CD4-positive, alpha-beta memory T cell (primary cell): ENCODE results near the gene MSTO1. TPM values are rescaled to one million over a fixed set of nuclear protein-coding genes. Genes with fewer than 3 reads are reported as not detected.
"Not testable (repeated sequence)": the region's sequence is repeated elsewhere in the genome, so short reads cannot be mapped to it uniquely, and the experiment has no call there.

Experiments used
- CTCF ChIA-PET: fragments of 350-600 bp; sonication (Branson Sonifier 250); formaldehyde crosslinking; loops from one replicate; lab custom pipeline; 2021; ENCODE audit warnings: inconsistent platforms; ENCODE audit not compliant: partially characterized antibody; lab: Charles Lee
- POLR2A ChIA-PET: fragments of 350-600 bp; sonication (Branson Sonifier 250); formaldehyde crosslinking; loops from one replicate; lab custom pipeline; 2021; ENCODE audit not compliant: partially characterized antibody; lab: Charles Lee
- DNase-seq, 5 donors: peaks; one replicate each; pipeline versions ENCODE4 v3.0.0 to v3.0.0-alpha.2; 2020 to 2022; ENCODE audit warnings: mixed read lengths in 1 of 5
- H3K27ac ChIP-seq: one replicate; pipeline ENCODE4 v1.7.0; 2013; ENCODE audit warnings: low read depth, low read length
- H3K27me3 ChIP-seq: 2 replicates; pipeline ENCODE4 v1.7.0; 2013; ENCODE audit warnings: mild to moderate bottlenecking, low read length, moderate library complexity; ENCODE audit not compliant: insufficient read depth
- H3K36me3 ChIP-seq: 2 replicates; pipeline ENCODE4 v1.7.0; 2013; ENCODE audit warnings: mild to moderate bottlenecking, low read length, moderate library complexity; ENCODE audit not compliant: insufficient read depth
- H3K4me1 ChIP-seq: 2 replicates; pipeline ENCODE4 v1.7.0; 2013; ENCODE audit warnings: mild to moderate bottlenecking, low read length, moderate library complexity; ENCODE audit not compliant: insufficient read depth
- H3K4me3 ChIP-seq, 2 donors: one replicate each; pipeline ENCODE4 v1.7.0; 2013; ENCODE audit warnings: low read length in 2 of 2, mild to moderate bottlenecking in 1 of 2
- H3K9me3 ChIP-seq, 2 donors: one replicate each; pipeline ENCODE4 v1.7.0; 2013; ENCODE audit warnings: low read length in 2 of 2, control low read depth in 1 of 2; ENCODE audit not compliant: control insufficient read depth in 1 of 2
- H3K27ac Mint-ChIP-seq, 7 donors: one replicate each; pipeline ENCODE4 v1.8.0; 2020 to 2021; ENCODE audit warnings: mixed read lengths in 7 of 7, mild to moderate bottlenecking in 6 of 7, inconsistent platforms in 3 of 7, moderate library complexity in 3 of 7
- H3K27me3 Mint-ChIP-seq, 2 donors: one replicate each; pipeline ENCODE4 v1.8.0; 2020 to 2021; ENCODE audit warnings: mixed read lengths in 2 of 2
- H3K36me3 Mint-ChIP-seq, 2 donors: one replicate each; pipeline ENCODE4 v1.8.0; 2020 to 2021; ENCODE audit warnings: mixed read lengths in 2 of 2, inconsistent platforms in 1 of 2, mild to moderate bottlenecking in 1 of 2
- H3K4me1 Mint-ChIP-seq, 4 donors: one replicate each; pipeline ENCODE4 v1.8.0; 2020 to 2021; ENCODE audit warnings: mixed read lengths in 4 of 4, mild to moderate bottlenecking in 1 of 4
- H3K4me3 Mint-ChIP-seq, 8 donors: one replicate each; pipeline ENCODE4 v1.8.0; 2020 to 2021; ENCODE audit warnings: mixed read lengths in 8 of 8, mild to moderate bottlenecking in 7 of 8, moderate library complexity in 6 of 8, inconsistent platforms in 3 of 8
- H3K9me3 Mint-ChIP-seq, 8 donors: one replicate each; pipeline ENCODE4 v1.8.0; 2020 to 2021; ENCODE audit warnings: mixed read lengths in 8 of 8, mild to moderate bottlenecking in 5 of 8, inconsistent platforms in 3 of 8, moderate library complexity in 1 of 8
- intact Hi-C: fragments of 100-400 bp; cut with micrococcal nuclease; formaldehyde crosslinking; loops from one replicate; pipeline ENCODE4 v1.15.1; 2023
- polyA plus RNA-seq, 2 donors: library from polyadenylated mRNA; unstranded; fragments of 300-500 nt; fragmentation: Illumina TruSeq; gene quantifications; one replicate each; pipeline ENCODE4 v1.2.3, GENCODE V29; 2021
- total RNA-seq, 2 experiments: library from RNA; stranded (reverse); gene quantifications; one replicate each; pipeline ENCODE4 v1.2.3, GENCODE V29; 2021

The MSTO1 gene
- total and polyA plus RNA-seq, 4 experiments from 2014 or later = 13.3 to 127 (median 74.6) TPM

DNA sequence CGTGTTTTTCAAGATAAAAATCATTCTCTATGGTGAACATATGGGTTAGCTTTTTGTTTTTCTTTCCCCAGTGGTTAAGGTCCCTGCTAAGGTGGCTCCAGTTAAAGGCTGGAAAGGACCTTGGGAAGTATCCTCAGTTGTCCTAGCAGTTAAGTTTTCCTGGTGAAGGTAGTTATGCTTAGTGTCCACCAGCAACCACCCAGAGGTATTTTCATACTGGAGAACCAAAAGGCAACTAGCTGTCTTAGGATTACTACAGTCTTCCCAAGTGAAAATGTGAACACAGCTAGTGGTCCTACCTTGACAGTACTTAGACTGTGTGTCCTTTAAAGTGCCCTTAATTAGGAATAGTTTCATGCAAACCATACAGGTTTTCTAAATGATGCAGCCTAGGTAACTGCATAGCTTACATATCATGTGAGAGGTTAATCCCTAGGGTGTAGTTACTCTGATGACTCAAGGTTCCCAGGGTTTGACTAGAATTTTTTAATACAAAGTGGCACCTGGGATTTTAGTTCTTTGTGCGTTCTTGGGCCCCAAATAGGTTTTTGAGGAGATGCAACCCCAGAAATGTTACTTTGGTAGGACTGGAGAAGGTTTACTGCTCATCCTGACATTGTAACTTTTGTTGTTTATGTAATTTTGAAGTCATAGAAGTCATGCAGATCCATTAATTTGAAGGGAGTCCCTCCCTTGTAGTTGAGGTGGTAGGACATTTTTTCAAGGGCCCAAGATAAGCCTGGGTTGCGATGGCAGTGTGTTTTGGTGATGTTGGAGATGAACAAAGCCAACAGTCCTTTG, 42.0 kb downstream of the MSTO1 start:
- Histone ChIP-seq H3K27ac (no peak overlapping the region), H3K36me3 (no peaks in the 10 kb centered on the region), H3K9me3 (no peaks in the 10 kb centered on the region), H3K4me1 (no peaks in the 10 kb centered on the region), H3K4me3 (no peak overlapping the region), H3K27me3 (no peaks in the 10 kb centered on the region)
- H3K4me3 Mint-ChIP-seq = no peak overlapping the region
- peaks cover 0 to 2% of the 10 kb centered on the region in 2 donors for H3K27me3 Mint-ChIP-seq
- no peaks in the 10 kb centered on the region for H3K4me1 Mint-ChIP-seq
- DNase-seq = no peak
- POLR2A ChIA-PET = no interaction called here
- intact Hi-C loops = no loop called here
- H3K27ac Mint-ChIP-seq = peak overlapping the region in 1 of 7 donors; percentile 0
- CTCF ChIA-PET = no interaction called here
- H3K36me3 Mint-ChIP-seq = peaks cover 0 to 3% of the 10 kb centered on the region in 2 donors
- no peaks in the 10 kb centered on the region for H3K9me3 Mint-ChIP-seq

- DNase-seq = no peak
- Mint-ChIP-seq H3K27me3 (peaks cover 0 to 2% of the 10 kb centered on the region in 2 donors), H3K36me3 (peaks cover 2 to 3% of the 10 kb centered on the region in 2 donors), H3K27ac (no peak overlapping the region), H3K4me1 (no peaks in the 10 kb centered on the region), H3K4me3 (no peak overlapping the region), H3K9me3 (no peaks in the 10 kb centered on the region)
- ChIA-PET POLR2A (no interaction called here), CTCF (no interaction called here)
- Histone ChIP-seq H3K4me3 (no peak overlapping the region), H3K27ac (no peak overlapping the region), H3K27me3 (no peaks in the 10 kb centered on the region), H3K9me3 (no peaks in the 10 kb centered on the region), H3K4me1 (no peaks in the 10 kb centered on the region), H3K36me3 (no peaks in the 10 kb centered on the region)
- intact Hi-C loops = no loop called here
These were observed 42.9 kb downstream of the MSTO1 start for GRCh38 chr1:155652951-155653350.

DNA sequence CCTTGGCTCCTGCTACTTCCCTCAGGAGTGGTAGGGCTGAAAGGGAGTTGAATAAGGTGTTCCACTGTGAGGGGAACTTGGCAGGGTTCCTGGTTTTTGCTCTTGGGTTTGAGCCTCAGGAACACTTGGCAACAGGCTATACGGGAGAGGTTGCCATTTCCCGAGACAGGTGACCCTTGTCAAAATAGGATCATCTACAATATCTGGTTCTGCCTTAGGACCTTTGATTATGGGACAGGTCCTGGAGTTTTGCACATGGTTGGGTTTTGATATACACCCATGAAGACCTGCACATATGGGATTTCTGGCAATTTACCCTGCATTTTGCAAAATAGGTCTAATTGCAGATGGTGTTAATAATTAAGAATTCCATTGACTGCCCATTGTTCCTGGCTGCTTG, 47.4 kb downstream of the MSTO1 start:
- no peak overlapping the region for H3K27ac Mint-ChIP-seq
- H3K36me3 Mint-ChIP-seq = peaks cover 40% of the 10 kb centered on the region in 2 donors
- H3K9me3 Mint-ChIP-seq = peaks cover 0 to 2% (median 0%) of the 10 kb centered on the region in 8 donors

GRCh38 chr1:155661239-155661638, 51.2 kb downstream of the MSTO1 start:
- H3K27me3 ChIP-seq, H3K27ac ChIP-seq, H3K27ac Mint-ChIP-seq, H3K4me1 ChIP-seq, H3K9me3 Mint-ChIP-seq, DNase-seq, H3K4me3 Mint-ChIP-seq, CTCF ChIA-PET, POLR2A ChIA-PET, H3K27me3 Mint-ChIP-seq, H3K4me3 ChIP-seq, H3K9me3 ChIP-seq, H3K4me1 Mint-ChIP-seq, intact Hi-C loops: not testable (repeated sequence)
- peaks cover 47 to 54% of the 10 kb centered on the region in 2 donors for H3K36me3 Mint-ChIP-seq
- H3K36me3 ChIP-seq = peaks cover 43% of the 10 kb centered on the region

More for the DNA sequence above, 47.4 kb downstream of the MSTO1 start:
- H3K27ac ChIP-seq = no peak overlapping the region
- POLR2A ChIA-PET = no interaction called here
- no peak for DNase-seq
- no peak overlapping the region for H3K4me3 ChIP-seq
- no peaks in the 10 kb centered on the region for H3K27me3 ChIP-seq
- H3K4me1 ChIP-seq = no peaks in the 10 kb centered on the region
- CTCF ChIA-PET = no interaction called here
- H3K9me3 ChIP-seq = no peaks in the 10 kb centered on the region
- intact Hi-C loops = no loop called here
- H3K36me3 ChIP-seq = peaks cover 31% of the 10 kb centered on the region
- Mint-ChIP-seq H3K4me3 (no peak overlapping the region), H3K4me1 (no peaks in the 10 kb centered on the region), H3K27me3 (no peaks in the 10 kb centered on the region)

Other genes with a start within 250 kb of the MSTO1 start
- gene ASH1L, start 47.4 kb upstream of the MSTO1 start, total RNA-seq = 100 to 1,000 TPM; 105 to 107 TPM
- gene ASH1L, start 47.4 kb upstream of the MSTO1 start, polyA plus RNA-seq = 10 to 100 TPM in 1 of 2 donors, 1 to 10 TPM in 1; 7.6 to 35.6 TPM
- gene YY1AP1, start 78.6 kb downstream of the MSTO1 start, total RNA-seq = 100 to 1,000 TPM in 1 of 2 experiments, 10 to 100 TPM in 1; 97.0 to 102 TPM
- gene YY1AP1, start 78.6 kb downstream of the MSTO1 start, polyA plus RNA-seq = 10 to 100 TPM; 20.6 to 51.7 TPM
- 100 to 1,000 TPM; 126 to 136 TPM for gene DAP3, start 78.9 kb downstream of the MSTO1 start, total RNA-seq
- gene DAP3, start 78.9 kb downstream of the MSTO1 start, polyA plus RNA-seq = 100 to 1,000 TPM; 102 to 177 TPM
- 100 to 1,000 TPM; 118 to 134 TPM for gene GON4L, start 247.0 kb downstream of the MSTO1 start, total RNA-seq
- gene GON4L, start 247.0 kb downstream of the MSTO1 start, polyA plus RNA-seq = 10 to 100 TPM in 1 of 2 donors, 1 to 10 TPM in 1; 9.3 to 51.0 TPM
- gene SYT11, start 249.3 kb downstream of the MSTO1 start, total RNA-seq = 10 to 100 TPM; 17.7 to 18.2 TPM
- 10 to 100 TPM; 10.7 to 15.8 TPM for gene SYT11, start 249.3 kb downstream of the MSTO1 start, polyA plus RNA-seq